ENCODE results near the gene WDR20. TPM values are rescaled to one million over a fixed set of nuclear protein-coding genes. Genes with fewer than 3 reads are reported as not detected.

Gene WDR20
- polyA plus RNA-seq, 5 donors: 22.8 to 28.1 (median 27.5) TPM

- DNase-seq: no peak
Measured at GRCh38 chr14:102195446-102195845, 55.7 kb downstream of the WDR20 start.

- no peak for DNase-seq
Measured at GRCh38 chr14:102196039-102196901, 56.6 kb downstream of the WDR20 start.

- no peak for DNase-seq
Measured at GRCh38 chr14:102196902-102197230, 57.2 kb downstream of the WDR20 start.

- no peak for DNase-seq
Measured at GRCh38 chr14:102197317-102197853, 57.7 kb downstream of the WDR20 start.

- no peak for DNase-seq
Measured at GRCh38 chr14:102200690-102201352, 61.1 kb downstream of the WDR20 start.

GRCh38 chr14:102201353-102201738, 61.6 kb downstream of the WDR20 start:
- DNase-seq: no peak

- no peak for DNase-seq
Measured at GRCh38 chr14:102201776-102202175, 62.1 kb downstream of the WDR20 start.

- DNase-seq: no peak
Measured at GRCh38 chr14:102202944-102203343, 63.2 kb downstream of the WDR20 start.

GRCh38 chr14:102203382-102203781, 63.7 kb downstream of the WDR20 start:
- no peak for DNase-seq

GRCh38 chr14:102205560-102205959, 65.9 kb downstream of the WDR20 start:
- DNase-seq: no peak

GRCh38 chr14:102206918-102207317, 67.2 kb downstream of the WDR20 start:
- no peak for DNase-seq

- no peak for DNase-seq
Measured at GRCh38 chr14:102207831-102208365, 68.2 kb downstream of the WDR20 start.

- no peak for DNase-seq
Measured at GRCh38 chr14:102208741-102209140, 69.0 kb downstream of the WDR20 start.

GRCh38 chr14:102209224-102209966, 69.7 kb downstream of the WDR20 start:
- peak; percentile 14 to 16 for DNase-seq

GRCh38 chr14:102210421-102211042, 70.8 kb downstream of the WDR20 start:
- DNase-seq: no peak

GRCh38 chr14:102211240-102211639, 71.5 kb downstream of the WDR20 start:
- DNase-seq: no peak

- DNase-seq: no peak
Measured at GRCh38 chr14:102212356-102212755, 72.7 kb downstream of the WDR20 start.

GRCh38 chr14:102212845-102213244, 73.1 kb downstream of the WDR20 start:
- DNase-seq: no peak

- no peak for DNase-seq
Measured at GRCh38 chr14:102213470-102213869, 73.8 kb downstream of the WDR20 start.

GRCh38 chr14:102213984-102214658, 74.4 kb downstream of the WDR20 start:
- no peak for DNase-seq

GRCh38 chr14:102215071-102215470, 75.4 kb downstream of the WDR20 start:
- DNase-seq: peak; percentile 41
